Measurements from ENCODE around the gene CLEC11A.

DNA sequence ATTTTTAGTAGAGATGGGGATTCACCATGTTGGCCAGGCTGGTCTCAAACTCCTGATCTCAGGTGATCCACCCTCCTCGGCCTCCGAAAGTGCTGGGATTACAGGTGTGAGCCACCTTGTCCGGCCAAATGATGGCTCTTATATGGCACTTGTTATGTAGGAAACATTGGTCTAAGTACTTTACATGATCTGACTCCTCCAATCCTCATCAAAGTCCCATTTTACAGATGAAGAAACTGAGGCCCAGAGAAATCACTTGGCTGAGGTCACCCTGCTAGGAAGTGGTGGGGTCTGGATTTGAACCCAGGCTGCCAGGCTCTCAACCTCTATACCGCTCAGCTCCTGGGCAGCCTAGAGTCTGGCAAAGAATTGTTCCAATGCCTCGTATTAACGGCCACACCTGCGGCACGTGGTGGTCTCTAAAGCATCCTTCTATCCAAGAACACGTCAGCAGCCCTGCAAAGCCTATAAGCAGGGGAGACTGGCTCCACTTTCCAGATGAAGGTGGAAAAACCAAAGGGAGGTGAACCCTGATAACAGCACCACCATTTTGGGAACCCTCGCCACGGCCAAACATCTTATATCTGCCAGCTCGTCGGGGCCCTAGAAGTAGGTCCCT lies 21.7 kb upstream of the CLEC11A start:
- TF ChIP-seq, protein P1, sequence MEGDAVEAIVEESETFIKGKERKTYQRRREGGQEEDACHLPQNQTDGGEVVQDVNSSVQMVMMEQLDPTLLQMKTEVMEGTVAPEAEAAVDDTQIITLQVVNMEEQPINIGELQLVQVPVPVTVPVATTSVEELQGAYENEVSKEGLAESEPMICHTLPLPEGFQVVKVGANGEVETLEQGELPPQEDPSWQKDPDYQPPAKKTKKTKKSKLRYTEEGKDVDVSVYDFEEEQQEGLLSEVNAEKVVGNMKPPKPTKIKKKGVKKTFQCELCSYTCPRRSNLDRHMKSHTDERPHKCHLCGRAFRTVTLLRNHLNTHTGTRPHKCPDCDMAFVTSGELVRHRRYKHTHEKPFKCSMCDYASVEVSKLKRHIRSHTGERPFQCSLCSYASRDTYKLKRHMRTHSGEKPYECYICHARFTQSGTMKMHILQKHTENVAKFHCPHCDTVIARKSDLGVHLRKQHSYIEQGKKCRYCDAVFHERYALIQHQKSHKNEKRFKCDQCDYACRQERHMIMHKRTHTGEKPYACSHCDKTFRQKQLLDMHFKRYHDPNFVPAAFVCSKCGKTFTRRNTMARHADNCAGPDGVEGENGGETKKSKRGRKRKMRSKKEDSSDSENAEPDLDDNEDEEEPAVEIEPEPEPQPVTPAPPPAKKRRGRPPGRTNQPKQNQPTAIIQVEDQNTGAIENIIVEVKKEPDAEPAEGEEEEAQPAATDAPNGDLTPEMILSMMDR (IDR thresholded peaks at IDR 0.05): no peak
- TF ChIP-seq POLR2A (IDR thresholded peaks at IDR 0.05): no peak

Measured in right lobe of liver (tissue), 4 donors.